Hematopoietic multipotent progenitor cell treated with erythropoietin and hydrocortisone succinate and interleukin-3 and kit ligand, for 17 days (in vitro differentiated cells): ENCODE data around the gene SLC22A23.

Source experiments
- DNase-seq: peaks from one replicate; pipeline ENCODE4 v3.0.0-alpha.2; 2015; ENCODE audit warnings: low spot score

The SLC22A23 gene

GRCh38 chr6:3283241-3283640 is 173.6 kb downstream of the SLC22A23 start:
- DNase-seq = no peak

DNA sequence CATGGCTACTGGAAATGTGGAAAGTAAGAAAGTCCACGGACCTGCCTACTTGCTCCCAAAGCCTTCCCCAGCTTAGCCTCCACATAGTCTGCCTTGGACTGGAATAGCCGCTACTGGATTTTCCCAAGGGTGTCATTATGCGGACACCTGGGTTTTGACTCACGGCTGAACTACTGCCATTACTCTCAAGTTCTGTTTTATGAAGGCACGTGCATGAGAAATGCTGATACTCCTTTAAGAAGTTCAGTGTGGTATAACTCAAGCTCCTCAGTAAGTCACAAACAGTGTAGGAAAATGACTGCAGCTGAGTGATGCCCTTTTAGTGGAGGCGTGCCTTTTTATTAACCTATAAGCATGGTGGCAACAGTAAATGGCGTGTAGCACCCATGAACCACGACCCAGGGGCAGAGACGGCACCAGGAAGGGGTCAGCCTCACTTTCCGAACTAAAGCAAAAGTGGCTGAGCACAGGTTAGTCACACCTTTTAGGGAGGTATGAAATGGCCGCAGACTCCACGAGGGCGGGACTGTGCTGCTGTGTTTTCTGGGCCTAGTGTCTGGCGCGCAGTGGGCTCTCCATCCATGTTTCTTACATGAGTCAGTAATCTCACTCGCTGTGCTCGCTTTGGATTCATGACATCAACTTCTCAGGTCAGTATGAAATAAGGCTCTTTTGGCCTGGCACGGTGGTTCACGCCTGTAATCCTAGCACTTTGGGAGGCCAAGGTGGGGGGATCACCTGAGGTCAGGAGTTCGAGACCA is 174.2 kb downstream of the SLC22A23 start:
- DNase-seq = no peak

GRCh38 chr6:3281631-3282475 is 175.0 kb downstream of the SLC22A23 start:
- no peak for DNase-seq

DNA sequence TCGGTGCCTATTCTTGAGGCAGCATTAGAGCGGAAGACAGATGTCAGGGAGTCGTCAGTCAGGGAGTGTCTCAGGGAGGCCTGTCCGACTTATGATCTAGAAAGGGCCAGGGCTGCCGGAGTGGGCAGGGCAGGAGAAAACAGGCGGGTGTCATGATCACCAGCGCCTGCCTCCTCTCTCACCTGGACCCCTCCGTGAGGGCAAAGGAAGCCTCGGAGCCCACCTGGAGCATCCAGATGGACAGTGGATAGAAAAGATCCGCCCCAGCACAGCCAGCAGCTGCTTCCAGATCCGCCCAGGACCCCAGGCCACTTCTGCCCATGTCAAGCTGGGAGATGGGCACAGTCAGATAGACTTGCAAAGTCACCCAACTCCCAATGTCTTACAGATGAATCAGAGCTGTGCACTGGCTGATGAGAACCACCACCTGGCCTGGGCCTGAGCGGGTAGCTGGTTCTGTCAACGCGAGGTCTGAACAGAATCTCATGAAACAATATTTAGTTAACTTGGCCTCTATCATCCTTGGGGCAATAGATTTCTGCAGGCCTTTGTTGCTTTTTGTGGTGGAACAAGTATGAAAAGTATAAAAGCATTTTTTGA is 175.9 kb downstream of the SLC22A23 start:
- DNase-seq = no peak

DNA sequence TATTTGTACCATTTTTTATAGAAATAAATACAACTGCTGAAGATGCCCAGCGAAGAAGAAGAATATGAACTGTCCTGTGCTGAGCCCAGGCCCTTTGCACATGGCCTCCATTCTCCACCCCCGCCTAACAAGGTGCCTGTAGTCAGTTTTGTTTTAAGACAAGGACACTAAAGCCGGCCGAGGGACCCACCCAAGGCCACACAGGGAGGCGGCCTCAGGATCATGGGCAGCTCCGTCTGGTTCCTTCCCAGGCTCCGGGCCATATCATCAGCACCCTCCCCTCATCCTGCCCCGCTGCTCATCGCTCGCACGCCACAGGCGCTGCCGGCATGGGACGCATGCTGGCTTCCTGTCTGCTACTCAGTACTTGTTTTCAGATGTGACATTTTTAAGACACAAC is 176.8 kb downstream of the SLC22A23 start:
- DNase-seq = no peak

- DNase-seq = no peak
Measured at GRCh38 chr6:3278691-3279090, 178.2 kb downstream of the SLC22A23 start.

GRCh38 chr6:3277851-3278416 is 178.9 kb downstream of the SLC22A23 start:
- DNase-seq = no peak

DNA sequence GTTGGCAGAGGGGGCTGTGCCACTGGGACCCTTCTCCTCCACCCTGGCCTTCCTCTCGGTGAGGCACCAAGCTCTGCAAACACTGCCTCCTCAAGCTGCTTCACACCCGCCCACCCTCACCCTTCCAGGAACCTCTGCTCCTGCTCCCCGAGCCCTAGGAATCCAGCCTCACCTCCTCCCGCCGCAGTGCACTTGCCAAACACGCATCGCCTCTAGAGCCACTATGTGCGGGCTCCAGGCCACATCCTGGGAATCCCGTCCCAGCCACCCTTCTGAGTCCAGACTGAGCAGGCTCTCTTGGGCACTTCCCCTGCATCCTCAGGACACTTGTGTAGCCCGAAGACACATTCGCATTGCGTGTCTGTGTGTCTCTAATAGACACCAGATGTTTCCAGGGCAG is 179.6 kb downstream of the SLC22A23 start:
- DNase-seq = no peak

- DNase-seq = no peak
Measured at GRCh38 chr6:3276174-3277167, 180.4 kb downstream of the SLC22A23 start.

GRCh38 chr6:3273707-3274521 is 182.9 kb downstream of the SLC22A23 start:
- DNase-seq = no peak

DNA sequence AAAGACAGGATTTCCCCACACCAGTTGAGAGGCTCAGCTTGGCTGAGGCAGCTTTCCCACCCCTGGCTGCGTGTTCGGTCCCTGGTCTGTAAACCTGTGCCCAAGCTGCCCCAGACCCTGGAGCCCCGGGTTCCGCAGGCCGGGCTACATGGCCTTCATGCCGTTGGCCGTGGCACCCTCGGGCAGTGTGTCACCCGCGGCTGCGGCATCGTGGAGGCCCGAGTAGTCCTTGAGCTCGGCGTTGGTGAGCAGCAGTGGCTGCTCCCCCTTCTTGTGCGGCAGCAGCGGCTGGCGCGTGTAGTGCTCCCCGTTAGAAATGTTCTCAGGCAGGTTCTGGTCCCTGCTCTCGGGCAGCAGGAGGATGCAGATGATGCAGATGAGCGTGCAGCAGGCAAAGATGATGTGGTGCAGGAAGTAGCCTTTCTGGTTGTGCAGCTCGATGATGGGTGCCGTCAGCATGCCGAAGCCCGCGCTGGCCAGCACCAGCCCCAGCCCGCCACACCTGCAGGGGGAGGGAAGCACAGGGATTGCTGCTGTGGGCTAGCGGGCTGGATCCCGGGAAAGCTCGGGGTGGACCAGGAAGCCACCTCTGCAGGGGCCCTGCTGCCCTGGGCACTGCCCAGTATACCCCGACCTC is 183.8 kb downstream of the SLC22A23 start:
- no peak for DNase-seq

GRCh38 chr6:3271756-3272155 is 185.1 kb downstream of the SLC22A23 start:
- DNase-seq = no peak

GRCh38 chr6:3270258-3270657 is 186.6 kb downstream of the SLC22A23 start:
- DNase-seq = no peak

- DNase-seq = no peak
Measured at GRCh38 chr6:3269281-3269975, 187.4 kb downstream of the SLC22A23 start.

DNA sequence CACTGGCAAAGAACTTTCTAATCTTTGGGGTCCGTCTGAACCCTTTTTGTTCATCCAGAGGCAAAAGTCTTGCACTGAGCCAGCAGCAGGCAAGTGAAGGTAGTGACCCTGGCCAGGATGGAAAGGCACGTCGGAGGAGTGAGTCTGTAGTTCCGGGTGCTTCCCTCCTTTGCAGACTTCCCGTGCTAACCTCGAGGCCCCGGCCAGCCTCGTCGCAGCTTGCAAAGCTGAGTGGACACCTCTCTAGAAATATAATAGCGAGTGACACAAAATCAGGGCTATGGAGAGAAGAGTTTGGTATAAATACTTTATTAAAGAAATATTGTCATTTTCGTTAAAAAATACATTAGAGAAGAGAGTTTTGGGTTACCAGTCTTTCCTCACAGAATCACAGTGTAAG is 188.2 kb downstream of the SLC22A23 start:
- DNase-seq = no peak

DNA sequence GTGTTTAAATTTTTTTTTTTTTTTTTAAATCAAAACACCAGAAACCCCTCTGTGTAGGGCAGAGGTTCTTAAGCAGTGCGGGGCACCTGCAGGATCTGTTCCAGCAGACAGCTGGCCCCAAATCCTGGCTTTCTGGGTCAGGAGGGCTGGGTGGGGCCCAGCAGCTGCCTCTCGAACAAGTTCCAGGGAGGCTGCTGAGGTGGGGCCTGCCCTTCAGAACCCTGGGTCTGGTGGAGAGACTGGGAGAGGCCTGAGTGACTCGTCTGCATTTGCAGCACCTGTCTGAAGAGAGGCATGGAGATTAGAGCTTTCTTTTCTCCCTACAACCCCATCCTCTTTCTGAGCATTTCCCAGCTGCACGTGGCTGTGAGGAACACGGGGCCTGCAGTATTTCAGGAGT is 189.7 kb downstream of the SLC22A23 start:
- DNase-seq = no peak

- DNase-seq = no peak
Measured at GRCh38 chr6:3266170-3266569, 190.7 kb downstream of the SLC22A23 start.

DNA sequence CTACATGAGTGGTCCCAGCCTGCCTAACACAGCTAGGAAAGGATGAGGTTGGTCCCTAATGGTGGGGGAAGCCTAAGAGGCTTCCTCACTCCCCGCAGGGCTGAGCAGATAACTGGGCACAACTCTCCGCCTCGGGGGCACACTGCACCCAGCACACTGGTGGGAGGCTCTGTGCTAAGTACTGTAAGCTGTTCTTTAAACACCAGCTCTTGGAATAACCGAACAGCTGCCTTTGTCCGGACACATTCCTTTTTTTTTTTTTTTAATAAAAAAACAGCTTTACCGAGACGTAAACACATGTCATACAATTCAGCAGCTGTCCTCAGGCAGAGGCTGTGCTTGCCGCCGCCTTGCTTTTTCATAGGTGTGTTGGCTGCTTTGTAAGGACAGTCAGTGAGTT is 191.2 kb downstream of the SLC22A23 start:
- no peak for DNase-seq

GRCh38 chr6:3264356-3264755 is 192.5 kb downstream of the SLC22A23 start:
- DNase-seq = no peak
